SJSA1 (cell line): Measurements from ENCODE around the gene GATA2. TPM values are rescaled to one million over a fixed set of nuclear protein-coding genes. Genes with fewer than 3 reads are reported as not detected.

Source experiments
- DNase-seq, 2 experiments: peaks; one replicate each; pipeline ENCODE4 v3.0.0-alpha.2; 2015 to 2020; ENCODE audit warnings: low spot score in 2 of 2, low read depth in 1 of 2
- H3K27ac ChIP-seq: fragments of 250-450 bp; sonication (Bioruptor Pico); 2 replicates; pipeline ENCODE4 v1.5.1; 2020; ENCODE audit warnings: mild to moderate bottlenecking, moderate library complexity
- H3K27me3 ChIP-seq: fragments of 250-450 bp; sonication (Bioruptor Pico); replicated peaks from 2 replicates; pipeline ENCODE4 v1.5.1; 2020; ENCODE audit warnings: mild to moderate bottlenecking, moderate library complexity
- H3K36me3 ChIP-seq: fragments of 250-450 bp; sonication (Bioruptor Pico); 2 replicates; pipeline ENCODE4 v1.5.1; 2020; ENCODE audit warnings: mild to moderate bottlenecking
- H3K4me1 ChIP-seq: fragments of 250-450 bp; sonication (Bioruptor Pico); replicated peaks from 2 replicates; pipeline ENCODE4 v1.6.1; 2021; ENCODE audit warnings: mild to moderate bottlenecking
- H3K4me3 ChIP-seq: fragments of 250-450 bp; sonication (Bioruptor Pico); 2 replicates; pipeline ENCODE4 v1.5.1; 2020; ENCODE audit warnings: mild to moderate bottlenecking
- H3K9me3 ChIP-seq: fragments of 250-450 bp; sonication (Bioruptor Pico); replicated peaks from 2 replicates; pipeline ENCODE4 v1.5.1; 2020; ENCODE audit warnings: mild to moderate bottlenecking
- total RNA-seq: library from RNA; depleted of rRNA; stranded (reverse); fragments of >200 nt; shearing (Covaris generic); gene quantifications from 2 replicates; pipeline ENCODE4 v1.2.3, GENCODE V29; 2014; rRNA removed

Gene GATA2
- total RNA-seq, 1 experiment from 2014 or later: 14.9 TPM

DNA sequence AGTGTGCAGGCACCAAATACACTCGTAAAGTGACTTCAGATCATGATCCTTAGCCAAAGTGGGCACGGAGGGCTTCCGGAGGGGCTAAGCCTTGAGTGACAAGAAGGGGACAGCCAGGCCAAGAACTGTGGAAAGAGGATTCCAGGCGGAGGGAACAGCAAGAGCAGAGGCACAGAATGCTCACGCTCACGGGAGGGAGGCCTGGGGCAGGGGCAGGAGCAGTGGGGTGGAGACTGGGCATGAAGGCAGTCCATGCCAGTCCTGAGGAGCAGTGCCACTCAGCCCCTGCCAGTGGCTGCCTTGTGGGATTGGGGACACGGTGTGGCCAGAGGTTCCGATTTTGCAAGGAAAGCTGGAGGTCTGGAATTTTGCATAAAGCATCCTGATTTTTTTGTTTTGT, 62.3 kb downstream of the GATA2 start:
- Histone ChIP-seq H3K9me3 (no peaks in the 10 kb centered on the region), H3K27ac (no peak overlapping the region), H3K27me3 (peaks cover 21% of the 10 kb centered on the region), H3K36me3 (no peaks in the 10 kb centered on the region), H3K4me1 (peaks cover 8% of the 10 kb centered on the region), H3K4me3 (no peak overlapping the region)
- no peak for DNase-seq

DNA sequence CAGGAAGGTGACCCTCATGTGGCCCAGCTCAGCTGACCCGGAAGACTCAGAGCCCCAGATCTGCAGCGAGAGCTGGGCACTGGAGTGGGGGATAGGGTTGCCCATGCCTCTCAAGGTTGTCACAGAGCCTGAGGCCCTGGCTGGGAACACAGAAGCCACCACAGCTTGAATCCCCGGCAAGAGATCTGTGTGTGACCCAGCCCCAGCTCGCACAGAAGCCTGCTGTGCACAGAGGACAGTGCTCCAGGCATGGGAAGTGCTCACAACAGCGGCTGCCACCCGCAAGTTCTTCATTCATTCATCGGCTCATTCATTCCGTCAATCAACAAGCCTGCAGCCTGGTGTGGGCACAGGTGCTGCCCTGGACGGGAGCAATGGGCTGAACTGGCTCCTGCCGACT, 62.7 kb downstream of the GATA2 start:
- H3K27me3 ChIP-seq: peaks cover 21% of the 10 kb centered on the region

DNA sequence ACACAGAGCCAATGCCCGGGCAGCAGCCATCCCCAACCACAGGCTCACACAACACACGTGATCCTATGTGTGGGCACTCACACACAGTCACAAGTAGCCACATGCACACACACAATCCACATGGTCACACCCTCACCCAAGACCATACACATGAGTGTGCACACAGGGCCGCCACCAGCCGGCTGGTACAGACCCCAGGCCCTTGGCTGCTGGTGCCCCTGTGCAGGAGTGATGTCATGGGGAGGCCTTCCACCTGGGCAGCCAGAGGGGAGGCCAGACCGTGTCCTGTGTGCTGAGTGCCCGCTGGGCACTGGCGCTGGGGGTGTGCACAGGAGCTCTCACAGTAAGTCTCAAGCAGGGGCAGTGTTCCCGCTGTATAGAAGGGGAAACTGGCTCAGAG, 63.2 kb downstream of the GATA2 start:
- no peak for DNase-seq
- no peak overlapping the region for H3K27ac ChIP-seq
- H3K36me3 ChIP-seq: no peaks in the 10 kb centered on the region
- peaks cover 21% of the 10 kb centered on the region for H3K27me3 ChIP-seq
- no peak overlapping the region for H3K4me3 ChIP-seq
- H3K9me3 ChIP-seq: no peaks in the 10 kb centered on the region
- peaks cover 8% of the 10 kb centered on the region for H3K4me1 ChIP-seq

More for the DNA sequence above, 62.7 kb downstream of the GATA2 start:
- no peaks in the 10 kb centered on the region for H3K9me3 ChIP-seq
- H3K36me3 ChIP-seq: no peaks in the 10 kb centered on the region
- no peak overlapping the region for H3K4me3 ChIP-seq
- H3K4me1 ChIP-seq: peaks cover 8% of the 10 kb centered on the region
- no peak overlapping the region for H3K27ac ChIP-seq
- no peak for DNase-seq

Other genes with a start within 250 kb of the GATA2 start
- gene DNAJB8, start 26.3 kb downstream of the GATA2 start, total RNA-seq: not detected in 2 replicates
- 327 and 374 TPM in 2 replicates for gene RPN1, start 157.6 kb upstream of the GATA2 start, total RNA-seq
- 31.5 and 50.8 TPM in 2 replicates for gene RAB7A, start 233.0 kb upstream of the GATA2 start, total RNA-seq